ENCODE data around the gene NUDT2. TPM values are rescaled to one million over a fixed set of nuclear protein-coding genes. Genes with fewer than 3 reads are reported as not detected.

NUDT2 gene
- total RNA-seq, result 27.8 and 31.1 TPM in 2 replicates

GRCh38 chr9:34328987-34329832 is at the start of gene NUDT2, which contains the start of gene KIF24:
TSS of gene NUDT2 (plus strand) at chr9:34329569. CDS start at chr9:34339040, 9,471 bp downstream.
TSS of gene KIF24 (minus strand) at chr9:34329268. CDS start at chr9:34311346, 17,922 bp downstream.

GRCh38 chr9:34376596-34377403 is 47.4 kb downstream of the NUDT2 start, which contains the start of gene MYORG:
TSS of gene MYORG (minus strand) at chr9:34376898. CDS start at chr9:34372943, 3,955 bp downstream.

Small RNA genes within 50 kb of the gene (small RNA-seq; reads per million reads assigned to genes)
- gene RF00019 (ENCODE audit: low replicate concordance) (not detected), gene RNU2-50P (ENCODE audit: low replicate concordance) (not detected)

Other genes with a start within 250 kb of the NUDT2 start
- 22.1 and 23.3 TPM in 2 replicates for gene DCAF12, start 202.9 kb upstream of the NUDT2 start, total RNA-seq
- 32.9 and 39.0 TPM in 2 replicates for gene UBAP1, start 150.5 kb upstream of the NUDT2 start, total RNA-seq
- 0.66 and 9.9 TPM in 2 replicates for gene KIF24, start 301 bp upstream of the NUDT2 start, total RNA-seq
- 0.22 and 1.4 TPM in 2 replicates for gene MYORG, start 47.3 kb downstream of the NUDT2 start, total RNA-seq
- 10.9 and 20.9 TPM in 2 replicates for gene FAM219A, start 129.0 kb downstream of the NUDT2 start, total RNA-seq
- not detected in 2 replicates for gene DNAI1, start 129.2 kb downstream of the NUDT2 start, total RNA-seq
- gene ENHO, start 193.4 kb downstream of the NUDT2 start, total RNA-seq, result 0.14 TPM in 1 of 2 replicates, not detected in the other